Measurements from ENCODE around the gene CHTF18. TPM values are rescaled to one million over a fixed set of nuclear protein-coding genes. Genes with fewer than 3 reads are reported as not detected.
"Not testable (repeated sequence)": the region's sequence is repeated elsewhere in the genome, so short reads cannot be mapped to it uniquely, and the experiment has no call there.

CHTF18 gene
- total RNA-seq, 2 experiments from 2014 or later = 101 to 102 TPM

- Mint-ChIP-seq H3K9me3 (no peaks in the 10 kb centered on the region), H3K27me3 (no peaks in the 10 kb centered on the region), H3K27ac (no peak overlapping the region), H3K36me3 (no peaks in the 10 kb centered on the region), H3K4me1 (ENCODE audit: low read depth) (no peaks in the 10 kb centered on the region), H3K4me3 (no peak overlapping the region)
- intact Hi-C loops (cut with micrococcal nuclease) = no loop called here
- POLR2A ChIA-PET = no interaction called here
- CTCF ChIA-PET = interaction anchor here (0.7 to 2.3 kb wide), 2 partner anchors 34 to 131 kb away, joined by 3 to 5 read pairs; partner anchors contain the start of gene METRN
- DNase-seq = no peak
These were observed 40.3 kb upstream of the CHTF18 start for GRCh38 chr16:747978-748746.

DNA sequence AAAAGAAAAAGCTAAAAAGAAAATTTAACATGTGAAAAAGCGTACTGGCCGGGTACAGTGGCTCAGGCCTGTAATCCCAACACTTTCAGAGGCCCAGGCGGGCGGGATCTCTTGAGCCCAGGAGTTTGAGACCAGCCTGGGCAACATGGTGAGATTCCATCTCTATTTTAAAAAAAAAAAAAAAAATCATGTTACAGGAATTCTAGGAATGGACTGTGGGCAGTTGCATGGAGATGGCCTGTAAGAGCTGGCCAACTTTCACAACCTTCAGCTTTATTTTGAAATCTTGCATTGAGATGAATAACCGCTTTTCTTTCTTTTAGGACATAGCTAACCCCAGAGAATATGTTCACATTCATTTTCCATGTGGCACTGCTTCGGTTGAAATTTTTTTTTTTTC is 39.4 kb upstream of the CHTF18 start:
- no peak overlapping the region for H3K27ac Mint-ChIP-seq
- H3K27me3 Mint-ChIP-seq = no peaks in the 10 kb centered on the region
- ChIA-PET CTCF (interaction anchor here (0.7 to 2.3 kb wide), 4 partner anchors 8 to 130 kb away, joined by 3 to 5 read pairs (median 4); partner anchors contain the start of genes CIAO3 and METRN), POLR2A (no interaction called here)
- no peak overlapping the region for H3K4me3 Mint-ChIP-seq
- no peaks in the 10 kb centered on the region for H3K36me3 Mint-ChIP-seq
- H3K9me3 Mint-ChIP-seq = no peaks in the 10 kb centered on the region
- H3K4me1 Mint-ChIP-seq (ENCODE audit: low read depth) = no peaks in the 10 kb centered on the region
- intact Hi-C loops (cut with micrococcal nuclease) = no loop called here
- no peak for DNase-seq

DNA sequence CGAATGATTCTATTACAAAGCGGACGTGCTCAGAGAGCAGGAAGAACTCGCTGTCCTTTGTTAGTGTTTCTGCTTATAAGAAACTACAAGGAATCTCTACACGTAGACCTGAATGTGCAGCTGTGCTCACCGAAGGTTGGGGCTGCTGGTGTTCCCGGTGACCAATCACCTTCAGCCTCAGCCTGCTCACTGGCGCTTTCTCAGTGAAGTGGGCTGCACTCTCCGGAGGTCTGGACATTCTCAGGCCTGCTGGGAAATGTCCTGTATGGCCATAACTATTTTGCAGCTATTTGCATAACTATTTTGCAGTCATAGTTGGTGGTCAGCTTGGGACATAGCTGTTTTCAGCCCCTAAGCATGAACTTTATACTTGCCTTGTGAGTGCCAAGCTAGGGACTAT is 37.9 kb upstream of the CHTF18 start:
- no peak overlapping the region for H3K27ac Mint-ChIP-seq
- CTCF ChIA-PET = interaction anchor here (1.4 kb wide), 1 partner anchor 35 kb away, joined by 3 read pairs; no protein-coding TSS in a partner anchor
- DNase-seq = no peak
- no peaks in the 10 kb centered on the region for H3K9me3 Mint-ChIP-seq
- no peaks in the 10 kb centered on the region for H3K27me3 Mint-ChIP-seq
- no peak overlapping the region for H3K4me3 Mint-ChIP-seq
- H3K4me1 Mint-ChIP-seq (ENCODE audit: low read depth) = no peaks in the 10 kb centered on the region
- intact Hi-C loops (cut with micrococcal nuclease) = no loop called here
- POLR2A ChIA-PET = no interaction called here
- no peaks in the 10 kb centered on the region for H3K36me3 Mint-ChIP-seq

GRCh38 chr16:751152-752006 is 37.0 kb upstream of the CHTF18 start:
- Mint-ChIP-seq H3K36me3 (no peaks in the 10 kb centered on the region), H3K4me1 (ENCODE audit: low read depth) (no peaks in the 10 kb centered on the region), H3K9me3 (peaks cover 2% of the 10 kb centered on the region), H3K27ac (no peak overlapping the region), H3K4me3 (no peak overlapping the region), H3K27me3 (peaks cover 6% of the 10 kb centered on the region)
- ChIA-PET POLR2A (no interaction called here), CTCF (interaction anchor here (1.4 kb wide), 1 partner anchor 34 kb away, joined by 3 read pairs; no protein-coding TSS in a partner anchor)
- no peak for DNase-seq
- intact Hi-C loops (cut with micrococcal nuclease) = no loop called here

GRCh38 chr16:752007-752312 is 36.5 kb upstream of the CHTF18 start:
- peaks cover 9% of the 10 kb centered on the region for H3K27me3 Mint-ChIP-seq
- ChIA-PET POLR2A (no interaction called here), CTCF (interaction anchor here (1.4 kb wide), 1 partner anchor 33 kb away, joined by 3 read pairs; no protein-coding TSS in a partner anchor)

GRCh38 chr16:754121-754607 is 34.3 kb upstream of the CHTF18 start:
- H3K36me3 Mint-ChIP-seq; H3K9me3 Mint-ChIP-seq; DNase-seq; intact Hi-C loops (cut with micrococcal nuclease); H3K27ac Mint-ChIP-seq; H3K4me3 Mint-ChIP-seq; POLR2A ChIA-PET; H3K4me1 Mint-ChIP-seq (ENCODE audit: low read depth); CTCF ChIA-PET: not testable (repeated sequence)
- peaks cover 12% of the 10 kb centered on the region for H3K27me3 Mint-ChIP-seq

More at GRCh38 chr16:752007-752312, 36.5 kb upstream of the CHTF18 start:
- intact Hi-C loops (cut with micrococcal nuclease) = no loop called here
- Mint-ChIP-seq H3K27ac (no peak overlapping the region), H3K4me1 (ENCODE audit: low read depth) (no peaks in the 10 kb centered on the region), H3K4me3 (no peak overlapping the region), H3K36me3 (no peaks in the 10 kb centered on the region), H3K9me3 (peaks cover 6% of the 10 kb centered on the region)
- no peak for DNase-seq

DNA sequence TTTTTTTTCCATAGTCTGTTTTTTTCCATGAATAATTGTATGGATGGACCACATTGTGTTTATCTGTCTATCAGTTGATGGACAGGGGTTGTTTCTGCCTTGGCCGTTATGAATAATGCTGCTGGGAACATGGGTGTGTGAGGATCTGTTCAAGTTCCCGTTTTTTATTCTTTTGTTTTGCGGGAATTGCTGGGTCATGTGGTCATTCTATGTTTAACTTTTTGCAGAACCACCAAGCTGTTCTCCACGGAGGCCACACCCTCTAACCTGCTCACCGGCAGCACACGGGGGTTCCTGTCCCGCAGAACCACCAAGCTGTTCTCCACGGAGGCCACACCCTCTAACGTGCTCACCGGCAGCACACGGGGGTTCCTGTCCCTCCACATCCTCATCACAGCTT is 33.8 kb upstream of the CHTF18 start:
- no peak overlapping the region for H3K4me3 Mint-ChIP-seq
- no peaks in the 10 kb centered on the region for H3K4me1 Mint-ChIP-seq (ENCODE audit: low read depth)
- intact Hi-C loops (cut with micrococcal nuclease) = no loop called here
- ChIA-PET POLR2A (no interaction called here), CTCF (no interaction called here)
- no peak overlapping the region for H3K27ac Mint-ChIP-seq
- H3K9me3 Mint-ChIP-seq = peaks cover 7% of the 10 kb centered on the region
- peaks cover 12% of the 10 kb centered on the region for H3K27me3 Mint-ChIP-seq
- H3K36me3 Mint-ChIP-seq = no peaks in the 10 kb centered on the region
- DNase-seq = no peak

- CTCF ChIA-PET = interaction anchor here (0.8 to 1.3 kb wide), 4 partner anchors 32 to 347 kb away, joined by 3 read pairs; partner anchors contain the start of gene CHTF18
- Mint-ChIP-seq H3K36me3 (no peaks in the 10 kb centered on the region), H3K27me3 (peaks cover 12% of the 10 kb centered on the region), H3K4me1 (ENCODE audit: low read depth) (no peaks in the 10 kb centered on the region), H3K27ac (no peak overlapping the region), H3K4me3 (no peak overlapping the region), H3K9me3 (peaks cover 7% of the 10 kb centered on the region)
- no peak for DNase-seq
- POLR2A ChIA-PET = no interaction called here
- intact Hi-C loops (cut with micrococcal nuclease) = no loop called here
These were observed 32.0 kb upstream of the CHTF18 start for GRCh38 chr16:756428-756827.

DNA sequence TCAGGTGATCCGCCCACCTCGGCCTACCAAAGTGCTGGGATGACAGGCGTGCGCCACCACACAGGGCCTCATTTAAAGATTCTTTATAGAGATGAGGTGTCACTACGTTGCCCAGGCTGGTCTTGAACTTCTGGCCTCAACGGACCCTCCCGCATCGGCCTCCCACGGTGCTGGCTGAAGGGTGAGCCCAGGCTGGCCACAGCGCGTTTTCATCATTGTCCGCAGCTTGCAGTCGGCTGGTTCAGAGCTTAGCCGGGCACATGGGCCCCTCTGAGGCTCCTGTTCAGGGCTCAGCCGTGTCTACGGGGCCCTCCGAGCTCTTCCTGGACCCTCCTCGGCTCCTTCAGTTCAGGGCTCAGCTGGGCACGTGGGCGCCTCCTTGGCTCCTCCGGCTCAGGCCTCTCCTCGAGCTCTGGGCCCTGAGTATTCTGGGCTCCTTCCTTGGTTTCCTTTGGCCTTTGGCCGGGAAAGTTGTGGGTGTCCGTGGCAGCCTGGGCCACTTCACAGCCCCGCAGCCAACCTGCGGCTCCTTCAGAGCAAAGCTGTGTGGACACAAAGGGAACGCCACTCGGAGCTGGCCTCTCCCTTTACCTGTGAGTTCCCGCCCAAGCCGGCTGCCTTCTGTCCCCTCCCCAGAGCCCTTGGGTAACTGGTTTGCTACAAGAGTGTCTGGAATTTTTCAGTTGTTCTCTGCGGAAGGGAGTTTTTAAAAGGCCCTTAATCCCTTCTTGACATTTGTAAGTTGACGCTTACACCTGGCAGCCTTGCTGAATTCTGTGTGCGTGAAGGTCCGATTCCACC is 29.1 kb upstream of the CHTF18 start:
- CTCF ChIA-PET = no interaction called here

DNA sequence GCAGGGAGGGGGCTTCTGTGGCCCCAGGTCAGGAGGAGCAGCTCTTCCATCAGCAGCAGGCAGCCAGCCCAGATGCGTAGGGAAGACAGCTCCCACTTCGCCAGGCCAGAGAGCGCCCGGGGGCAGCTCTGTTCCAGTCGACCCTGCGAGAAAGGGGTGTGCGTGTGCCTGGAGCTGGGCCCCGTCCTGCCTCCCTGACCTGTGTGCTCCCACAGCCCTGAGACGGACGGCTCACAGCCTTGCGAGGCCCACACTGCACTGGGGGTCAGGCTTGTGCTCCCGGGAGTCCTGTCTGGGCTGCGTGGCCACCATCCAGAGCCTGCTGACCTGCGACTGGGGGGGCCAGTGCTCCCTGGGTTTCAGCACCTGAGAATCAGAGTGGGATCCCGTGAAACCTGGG is 28.4 kb upstream of the CHTF18 start:
- peaks cover 7% of the 10 kb centered on the region for H3K9me3 Mint-ChIP-seq
- no peaks in the 10 kb centered on the region for H3K36me3 Mint-ChIP-seq
- peaks cover 12% of the 10 kb centered on the region for H3K27me3 Mint-ChIP-seq
- CTCF ChIA-PET = no interaction called here
- no peaks in the 10 kb centered on the region for H3K4me1 Mint-ChIP-seq (ENCODE audit: low read depth)
- H3K27ac Mint-ChIP-seq = no peak overlapping the region
- intact Hi-C loops (cut with micrococcal nuclease) = no loop called here
- no peak for DNase-seq
- H3K4me3 Mint-ChIP-seq = no peak overlapping the region
- POLR2A ChIA-PET = no interaction called here

More for the DNA sequence above, 29.1 kb upstream of the CHTF18 start:
- intact Hi-C loops (cut with micrococcal nuclease) = no loop called here
- no peaks in the 10 kb centered on the region for H3K36me3 Mint-ChIP-seq
- no peaks in the 10 kb centered on the region for H3K4me1 Mint-ChIP-seq (ENCODE audit: low read depth)
- POLR2A ChIA-PET = no interaction called here
- H3K9me3 Mint-ChIP-seq = peaks cover 7% of the 10 kb centered on the region
- DNase-seq = no peak
- H3K4me3 Mint-ChIP-seq = no peak overlapping the region
- peaks cover 12% of the 10 kb centered on the region for H3K27me3 Mint-ChIP-seq
- H3K27ac Mint-ChIP-seq = no peak overlapping the region

DNA sequence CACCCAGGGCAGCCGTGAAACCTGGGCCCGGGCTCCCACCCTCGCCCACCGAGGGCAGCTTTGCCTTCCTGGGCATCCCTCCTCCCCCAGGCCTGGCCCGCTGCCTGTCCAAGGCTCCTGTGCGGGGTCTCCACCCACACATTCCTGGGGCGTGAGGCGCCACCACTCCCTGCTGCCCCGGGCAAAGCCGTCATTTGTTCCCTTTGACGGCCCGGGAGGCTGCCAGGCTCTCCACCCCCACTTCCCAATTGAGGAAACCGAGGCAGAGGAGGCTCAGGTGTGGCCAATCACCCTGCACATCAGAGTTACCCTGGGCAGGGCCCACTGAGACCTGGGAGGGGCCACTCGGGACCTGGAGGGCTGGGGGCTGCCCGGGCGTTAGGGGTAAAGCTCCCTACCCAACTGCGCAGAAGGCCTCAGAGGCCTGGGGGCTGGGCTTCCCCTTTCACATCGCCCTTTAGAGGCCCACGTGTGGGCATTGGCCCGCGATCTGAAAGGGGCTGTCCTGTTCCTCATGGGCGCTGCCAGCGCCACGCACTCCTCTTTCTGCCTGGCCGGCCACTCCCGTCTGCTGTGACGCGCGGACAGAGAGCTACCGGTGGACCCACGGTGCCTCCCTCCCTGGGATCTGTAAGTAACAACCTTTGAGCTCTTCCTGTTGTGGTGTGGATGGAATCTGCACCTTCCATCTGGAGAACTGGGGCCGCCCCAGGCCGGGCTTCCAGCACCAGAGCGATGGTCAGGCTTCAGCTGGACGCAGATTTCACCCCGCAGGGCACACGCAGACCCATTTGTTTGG is 27.7 kb upstream of the CHTF18 start, which contains the start of gene MSLN:
Gene MSLN (plus strand): TSS at position 190 of the 799 bp plus-strand sequence. CDS start 1,947 bp downstream, outside the sequence.
- no peak within 1 kb of the TSS for H3K27ac Mint-ChIP-seq
- CTCF ChIA-PET = interaction anchor here (0.6 kb wide), 1 partner anchor 13 kb away, joined by 3 read pairs; no protein-coding TSS in a partner anchor
- H3K4me1 Mint-ChIP-seq (ENCODE audit: low read depth) = no peaks in the 10 kb centered on the region
- no peak for DNase-seq
- peaks cover 7% of the 10 kb centered on the region for H3K9me3 Mint-ChIP-seq
- no peak within 1 kb of the TSS for H3K4me3 Mint-ChIP-seq
- POLR2A ChIA-PET = no interaction called here
- intact Hi-C loops (cut with micrococcal nuclease) = no loop called here
- peaks cover 10% of the 10 kb centered on the region for H3K27me3 Mint-ChIP-seq
- no peaks in the 10 kb centered on the region for H3K36me3 Mint-ChIP-seq

Measured in activated CD4-positive, alpha-beta memory T cell treated with anti-CD3 and anti-CD28 coated beads for 36 hours (primary cell).